ENCODE results near the gene ANKRD12. TPM values are rescaled to one million over a fixed set of nuclear protein-coding genes. Genes with fewer than 3 reads are reported as not detected.

The ANKRD12 gene
- total RNA-seq, 2 experiments from 2014 or later, result 160 to 164 TPM

- Histone ChIP-seq H3K9me3 (ENCODE audit: control insufficient read depth in 1 of 2, insufficient read depth in 1 of 2, low read length in 2 of 2) (peaks cover 12 to 19% of the 10 kb centered on the region in 2 experiments), H3K36me3 (ENCODE audit: insufficient read depth, low read length) (peaks cover 84% of the 10 kb centered on the region), H3K27ac (ENCODE audit: low read depth in 1 of 2, low read length in 2 of 2) (no peak overlapping the region), H3K4me3 (ENCODE audit: low read length) (no peak overlapping the region), H3K4me1 (ENCODE audit: insufficient read depth, low read length) (peaks cover 7% of the 10 kb centered on the region), H3K27me3 (ENCODE audit: control insufficient read depth in 1 of 2, insufficient read depth in 2 of 2, low read length in 2 of 2) (no peaks in the 10 kb centered on the region)
- DNase-seq (no peak), ATAC-seq (ENCODE audit: poor library complexity) (no peak)
- Mint-ChIP-seq H3K4me3 (no peak overlapping the region), H3K27me3 (no peaks in the 10 kb centered on the region), H3K36me3 (ENCODE audit: low read depth) (peaks cover 100% of the 10 kb centered on the region), H3K9me3 (peaks cover 11% of the 10 kb centered on the region), H3K4me1 (ENCODE audit: low read depth) (peaks cover 36% of the 10 kb centered on the region), H3K27ac (no peak overlapping the region)
- POLR2A ChIA-PET, result no interaction called here
- CTCF ChIA-PET, result no interaction called here
- intact Hi-C loops (cut with DNase I, micrococcal nuclease), result no loop called here
- no peak for TF ChIP-seq CTCF (IDR thresholded peaks at IDR 0.05)
Observed at GRCh38 chr18:9232977-9233376, 96.4 kb downstream of the ANKRD12 start.

GRCh38 chr18:9233771-9234440 is 97.3 kb downstream of the ANKRD12 start:
- Mint-ChIP-seq H3K36me3 (ENCODE audit: low read depth) (peaks cover 99% of the 10 kb centered on the region), H3K4me1 (ENCODE audit: low read depth) (peaks cover 27% of the 10 kb centered on the region), H3K27ac (no peak overlapping the region), H3K9me3 (peaks cover 11% of the 10 kb centered on the region), H3K27me3 (no peaks in the 10 kb centered on the region), H3K4me3 (no peak overlapping the region)
- intact Hi-C loops (cut with DNase I, micrococcal nuclease), result no loop called here
- ATAC-seq (ENCODE audit: poor library complexity), result no peak
- CTCF ChIA-PET, result no interaction called here
- Histone ChIP-seq H3K36me3 (ENCODE audit: insufficient read depth, low read length) (peaks cover 88% of the 10 kb centered on the region), H3K4me1 (ENCODE audit: insufficient read depth, low read length) (peaks cover 7% of the 10 kb centered on the region), H3K9me3 (ENCODE audit: control insufficient read depth in 1 of 2, insufficient read depth in 1 of 2, low read length in 2 of 2) (peaks cover 12 to 19% of the 10 kb centered on the region in 2 experiments), H3K27ac (ENCODE audit: low read depth in 1 of 2, low read length in 2 of 2) (no peak overlapping the region), H3K4me3 (ENCODE audit: low read length) (no peak overlapping the region), H3K27me3 (ENCODE audit: control insufficient read depth in 1 of 2, insufficient read depth in 2 of 2, low read length in 2 of 2) (no peaks in the 10 kb centered on the region)
- POLR2A ChIA-PET, result no interaction called here
- no peak for TF ChIP-seq CTCF (IDR thresholded peaks at IDR 0.05)
- no peak for DNase-seq

- Histone ChIP-seq H3K4me3 (ENCODE audit: low read length) (no peak overlapping the region), H3K4me1 (ENCODE audit: insufficient read depth, low read length) (peaks cover 7% of the 10 kb centered on the region), H3K36me3 (ENCODE audit: insufficient read depth, low read length) (peaks cover 92% of the 10 kb centered on the region), H3K27ac (ENCODE audit: low read depth in 1 of 2, low read length in 2 of 2) (no peak overlapping the region), H3K9me3 (ENCODE audit: control insufficient read depth in 1 of 2, insufficient read depth in 1 of 2, low read length in 2 of 2) (peaks cover 12 to 19% of the 10 kb centered on the region in 2 experiments), H3K27me3 (ENCODE audit: control insufficient read depth in 1 of 2, insufficient read depth in 2 of 2, low read length in 2 of 2) (no peaks in the 10 kb centered on the region)
- H3K4me3 Mint-ChIP-seq, result no peak overlapping the region
- intact Hi-C loops (cut with DNase I, micrococcal nuclease), result no loop called here
- H3K4me1 Mint-ChIP-seq (ENCODE audit: low read depth), result peaks cover 21% of the 10 kb centered on the region
- no peaks in the 10 kb centered on the region for H3K27me3 Mint-ChIP-seq
- H3K9me3 Mint-ChIP-seq, result peaks cover 11% of the 10 kb centered on the region
- DNase-seq, result no peak
- CTCF ChIA-PET, result no interaction called here
- POLR2A ChIA-PET, result no interaction called here
- H3K36me3 Mint-ChIP-seq (ENCODE audit: low read depth), result peaks cover 99% of the 10 kb centered on the region
- ATAC-seq (ENCODE audit: poor library complexity), result no peak
- no peak for TF ChIP-seq CTCF (IDR thresholded peaks at IDR 0.05)
- H3K27ac Mint-ChIP-seq, result no peak overlapping the region
Observed at GRCh38 chr18:9234528-9234927, 97.9 kb downstream of the ANKRD12 start.

Data from CD4-positive, alpha-beta T cell (primary cell).